DMS 273 (cell line): ENCODE measurements around the gene SGPL1.

Experiments
- DNase-seq: peaks from one replicate; lab custom pipeline; 2025; ENCODE audit not compliant: unreplicated experiment; lab: John Stamatoyannopoulos, UW

Gene SGPL1

DNA sequence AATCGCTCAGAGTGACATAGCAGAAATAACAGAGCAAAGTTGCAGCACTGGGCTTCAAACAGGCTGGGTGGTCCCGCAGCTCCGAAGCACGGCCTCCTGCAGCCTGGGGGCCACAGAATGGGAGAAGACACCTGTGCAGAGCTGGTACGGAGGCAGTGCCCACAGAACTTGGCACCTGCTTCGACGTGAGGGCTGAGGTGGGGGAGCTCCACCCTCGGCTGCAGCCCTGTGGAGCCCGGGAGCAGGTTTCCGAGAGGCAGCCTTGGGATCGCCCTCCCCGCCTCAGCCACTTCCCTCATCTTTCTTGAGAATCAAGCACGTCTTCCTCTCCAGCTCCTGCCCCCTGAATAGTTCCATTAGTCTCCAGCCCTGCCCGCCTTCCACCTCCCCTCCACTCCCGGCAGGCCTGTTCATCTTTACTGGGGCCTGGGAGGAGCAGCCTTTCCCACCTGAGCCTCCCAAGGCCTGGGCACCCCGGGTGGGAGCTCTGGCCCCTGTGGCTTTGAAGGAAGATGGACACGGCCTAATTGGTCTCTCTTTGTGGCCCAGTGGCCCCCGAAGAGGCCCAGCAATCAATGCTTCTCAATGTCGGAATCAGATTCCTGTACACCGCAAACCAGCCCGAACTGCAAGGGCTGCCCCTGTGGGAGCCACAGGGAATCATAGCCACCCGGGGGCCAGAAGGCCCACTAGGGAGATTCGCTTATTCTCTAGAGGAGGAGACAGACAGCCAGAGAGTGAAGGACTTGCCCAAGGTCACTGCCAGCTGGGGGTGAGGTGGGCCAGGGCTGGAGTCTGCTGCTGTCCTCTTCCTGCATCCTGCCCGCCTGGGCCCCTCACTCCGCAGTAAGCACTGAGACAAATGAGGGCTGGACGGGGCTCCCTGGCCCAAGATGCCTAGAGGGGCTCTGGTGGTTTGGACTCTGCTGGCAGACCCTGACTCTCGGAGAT is 89.6 kb downstream of the SGPL1 start:
- no peak for DNase-seq

DNA sequence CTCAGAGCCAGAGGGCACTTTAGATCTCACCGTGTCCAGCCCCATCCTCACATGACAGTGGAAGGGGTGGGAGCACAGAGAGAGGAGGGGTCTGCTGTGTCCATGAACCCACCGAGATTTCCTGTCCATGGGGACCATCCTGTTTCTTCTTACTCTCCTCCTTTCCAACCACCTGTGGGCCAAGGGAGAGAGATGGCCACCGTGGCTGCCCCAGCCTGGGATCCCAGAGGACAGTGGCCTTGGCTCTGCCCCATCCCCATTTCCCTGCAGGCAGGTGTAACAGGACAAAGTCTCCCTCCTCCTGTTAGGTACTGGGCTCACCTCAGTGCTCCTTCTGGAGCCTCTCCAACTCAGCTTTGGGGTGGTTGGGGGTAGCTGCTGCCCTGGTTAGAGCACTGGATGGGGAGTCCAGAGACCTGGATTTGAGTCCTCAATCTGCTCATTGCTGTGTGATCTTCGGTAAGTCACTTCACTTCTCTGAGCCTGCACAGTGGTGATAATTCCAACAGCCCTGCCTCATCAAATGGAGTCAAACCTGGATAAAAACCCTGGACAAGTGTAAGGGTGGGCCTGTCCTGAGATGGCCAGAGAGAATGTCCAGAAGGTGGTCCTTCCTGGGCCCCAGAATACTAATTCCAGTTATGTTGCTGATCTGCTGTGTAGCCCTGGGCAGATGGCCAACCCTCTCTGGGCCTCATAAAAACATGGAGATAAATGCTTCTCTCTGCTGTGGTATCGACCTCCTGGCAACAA is 90.5 kb downstream of the SGPL1 start:
- no peak for DNase-seq

DNA sequence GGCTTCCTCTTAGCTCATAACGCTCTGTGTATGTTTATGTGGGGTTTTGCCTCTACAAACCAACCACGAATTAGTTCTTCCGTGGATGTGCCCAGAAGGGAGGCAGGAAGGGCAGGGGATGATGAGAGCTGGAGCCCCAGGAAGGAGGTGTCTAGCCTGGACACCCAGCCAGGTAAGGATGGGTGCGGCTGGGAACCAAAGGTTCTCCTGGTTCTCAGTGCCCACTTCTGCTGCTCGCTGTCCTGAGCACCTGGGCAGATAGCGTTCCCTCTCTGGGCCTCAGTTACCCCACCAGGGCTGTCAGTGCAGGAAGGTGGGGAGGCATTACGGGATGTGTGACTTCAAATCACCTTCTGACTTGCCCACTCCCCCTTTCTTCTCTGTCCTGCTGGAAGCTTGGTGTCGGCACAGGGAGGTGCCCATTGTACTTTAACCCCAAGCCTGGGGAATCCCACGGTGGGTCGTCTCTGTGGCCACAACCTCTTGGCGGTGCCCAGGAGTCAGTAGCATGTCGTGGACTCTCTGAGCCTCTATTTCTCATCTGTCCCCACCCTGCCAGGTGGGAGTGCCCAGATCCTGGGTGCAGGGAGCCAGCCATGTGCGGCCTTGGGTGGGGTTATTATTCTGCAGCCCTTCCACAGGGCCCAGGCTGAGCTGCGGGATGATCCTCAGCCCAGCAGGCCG is 91.3 kb downstream of the SGPL1 start:
- DNase-seq: no peak

DNA sequence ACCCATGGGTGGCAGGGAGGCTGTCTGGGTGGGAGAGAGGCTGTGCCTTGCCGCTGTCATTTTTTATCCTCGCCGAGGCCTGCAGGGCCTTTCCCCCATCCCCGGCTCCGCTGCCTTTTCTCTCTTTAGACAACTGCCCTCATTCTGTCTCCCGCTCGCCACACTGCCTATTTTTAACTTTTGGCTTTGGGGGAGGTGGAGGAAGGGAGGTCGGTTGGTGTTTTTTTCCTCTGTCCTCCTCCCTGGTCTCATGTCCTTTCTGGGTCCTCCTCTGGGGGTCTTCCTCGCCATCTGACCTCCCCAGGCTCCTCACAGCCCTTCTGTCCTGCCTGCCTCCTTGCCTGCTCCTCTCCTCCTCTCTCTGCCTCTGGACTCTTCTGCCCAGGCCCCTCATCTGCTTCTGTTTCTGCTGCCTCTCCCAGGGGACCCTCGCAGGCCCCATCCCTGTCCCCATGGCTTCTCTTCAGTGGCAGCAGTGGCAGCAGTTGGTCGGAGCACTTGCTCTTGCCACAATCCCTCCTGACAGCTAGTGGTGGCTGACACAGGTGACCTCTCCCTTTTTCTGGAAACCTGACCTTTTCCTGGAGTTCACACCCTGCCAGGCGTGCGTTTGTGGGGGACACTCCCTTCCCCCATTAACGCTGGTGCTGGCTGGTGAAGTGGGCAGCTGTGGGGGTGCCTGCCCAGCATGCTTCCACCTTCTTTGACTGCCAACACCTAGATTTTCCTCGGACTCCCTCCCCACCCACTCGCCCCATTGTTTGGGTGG is 92.1 kb downstream of the SGPL1 start:
- DNase-seq: no peak

- DNase-seq: no peak
Observed at GRCh38 chr10:70908406-70909296, 92.9 kb downstream of the SGPL1 start.

- no peak for DNase-seq
Observed at GRCh38 chr10:70909326-70909935, 93.7 kb downstream of the SGPL1 start.

GRCh38 chr10:70910486-70911341 is 95.0 kb downstream of the SGPL1 start:
- DNase-seq: no peak

GRCh38 chr10:70911386-70911785 is 95.6 kb downstream of the SGPL1 start:
- no peak for DNase-seq

DNA sequence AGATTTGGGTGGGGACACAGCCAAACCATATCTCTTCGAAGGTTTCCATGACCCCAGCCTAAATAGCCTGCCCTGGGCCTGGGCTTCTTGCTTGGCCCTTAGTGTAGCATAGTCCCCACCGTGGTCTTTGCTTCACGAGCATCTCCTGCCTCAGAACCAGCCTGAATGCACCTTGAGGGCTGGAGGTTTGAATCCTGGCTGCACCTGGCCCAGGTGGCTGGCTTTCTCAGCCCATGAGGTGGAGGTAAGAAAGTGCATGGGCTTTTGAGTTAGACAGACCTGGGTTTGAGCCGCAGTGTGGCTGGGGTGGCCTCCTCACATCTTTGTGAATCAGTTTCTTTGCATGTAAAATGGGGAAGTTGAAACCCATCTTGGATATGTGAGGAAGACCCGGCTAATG is 96.8 kb downstream of the SGPL1 start:
- no peak for DNase-seq

DNA sequence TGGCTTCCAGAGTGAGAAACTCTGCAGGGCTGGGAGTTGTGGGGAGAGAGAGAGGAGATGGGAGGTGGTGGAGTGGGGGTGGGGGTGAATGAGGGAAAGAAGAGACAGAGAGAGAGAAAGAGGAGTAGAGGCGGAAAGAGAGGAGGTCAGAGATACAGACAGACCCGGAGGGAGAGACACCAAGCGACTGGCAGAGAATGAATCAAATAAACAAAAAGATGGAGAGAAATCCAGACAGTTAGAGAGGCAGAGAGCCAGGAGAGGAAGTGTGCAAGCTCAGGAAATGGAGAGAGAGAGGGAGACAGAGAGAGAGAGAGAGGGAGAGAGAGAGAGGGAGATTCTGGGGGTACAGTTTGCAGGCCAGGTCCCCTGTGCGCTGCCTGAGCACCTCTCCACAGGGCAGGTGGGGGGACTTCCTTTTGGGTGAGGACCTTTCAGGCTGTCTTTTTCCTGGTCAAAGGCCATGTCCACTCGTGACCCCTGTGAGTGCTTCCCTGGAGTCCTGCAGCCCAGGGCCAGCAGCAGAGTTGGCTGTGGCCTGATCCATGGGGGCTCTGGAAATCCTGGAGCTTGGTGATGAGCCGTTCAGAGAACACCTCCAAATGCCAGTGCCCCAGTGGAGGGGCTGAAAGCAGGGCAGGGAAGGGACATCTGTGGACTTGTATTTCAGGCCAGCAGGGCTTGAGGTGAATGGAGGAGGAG is 97.6 kb downstream of the SGPL1 start:
- DNase-seq: no peak

- no peak for DNase-seq
Observed at GRCh38 chr10:70913893-70914240, 98.1 kb downstream of the SGPL1 start.

GRCh38 chr10:70914316-70914864 is 98.6 kb downstream of the SGPL1 start:
- no peak for DNase-seq

- DNase-seq: no peak
Observed at GRCh38 chr10:70915206-70915605, 99.5 kb downstream of the SGPL1 start.

- no peak for DNase-seq
Observed at GRCh38 chr10:70915806-70916205, 100.1 kb downstream of the SGPL1 start.

GRCh38 chr10:70916241-70916640 is 100.5 kb downstream of the SGPL1 start:
- no peak for DNase-seq

GRCh38 chr10:70917226-70917625 is 101.5 kb downstream of the SGPL1 start:
- DNase-seq: no peak

DNA sequence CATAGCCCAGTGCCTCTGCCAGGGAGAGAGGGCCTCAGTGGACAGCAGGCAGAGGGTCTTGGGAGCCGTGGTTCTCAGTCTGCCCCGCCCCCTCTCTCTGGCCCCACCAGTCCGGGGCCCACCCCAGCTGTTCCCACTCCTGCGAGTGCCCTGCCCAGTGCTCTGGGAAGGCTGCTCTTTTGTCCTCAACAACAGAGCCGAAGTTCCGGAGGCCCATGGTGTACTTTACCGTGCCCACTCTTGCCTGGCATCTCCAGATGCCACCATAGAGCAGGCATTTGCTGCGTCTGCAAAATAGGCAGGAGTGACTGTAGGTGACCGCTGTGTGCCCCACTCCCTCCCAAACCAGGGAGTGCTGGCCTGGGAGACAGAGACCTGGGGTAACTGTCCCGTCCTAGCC is 101.9 kb downstream of the SGPL1 start:
- DNase-seq: no peak
